Epithelial cell of proximal tubule (primary cell): Measurements from ENCODE around the gene ABCB8. TPM values are rescaled to one million over a fixed set of nuclear protein-coding genes. Genes with fewer than 3 reads are reported as not detected.

ENCODE experiments used
- DNase-seq: peaks from one replicate; pipeline ENCODE4 v3.0.0-alpha.2; 2011; ENCODE audit warnings: low read depth
- H3K4me3 ChIP-seq: 2 replicates; pipeline ENCODE4 v1.5.1; 2011; ENCODE audit warnings: low read depth, mild to moderate bottlenecking, low read length
- total RNA-seq: library from RNA; depleted of rRNA; stranded (reverse); fragments of >200 nt; gene quantifications from 2 replicates; pipeline ENCODE4 v1.2.3, GENCODE V29; 2015
- TF ChIP-seq, protein P1 (sequence below): conservative IDR thresholded peaks from 2 replicates; pipeline ENCODE4 v1.5.1; 2012; ENCODE audit warnings: low read depth, mild to moderate bottlenecking, low read length

Gene ABCB8
- total RNA-seq, 1 donor from 2014 or later = 31.8 TPM

GRCh38 chr7:151005566-151005965, 22.7 kb upstream of the ABCB8 start:
- TF ChIP-seq, protein P1, sequence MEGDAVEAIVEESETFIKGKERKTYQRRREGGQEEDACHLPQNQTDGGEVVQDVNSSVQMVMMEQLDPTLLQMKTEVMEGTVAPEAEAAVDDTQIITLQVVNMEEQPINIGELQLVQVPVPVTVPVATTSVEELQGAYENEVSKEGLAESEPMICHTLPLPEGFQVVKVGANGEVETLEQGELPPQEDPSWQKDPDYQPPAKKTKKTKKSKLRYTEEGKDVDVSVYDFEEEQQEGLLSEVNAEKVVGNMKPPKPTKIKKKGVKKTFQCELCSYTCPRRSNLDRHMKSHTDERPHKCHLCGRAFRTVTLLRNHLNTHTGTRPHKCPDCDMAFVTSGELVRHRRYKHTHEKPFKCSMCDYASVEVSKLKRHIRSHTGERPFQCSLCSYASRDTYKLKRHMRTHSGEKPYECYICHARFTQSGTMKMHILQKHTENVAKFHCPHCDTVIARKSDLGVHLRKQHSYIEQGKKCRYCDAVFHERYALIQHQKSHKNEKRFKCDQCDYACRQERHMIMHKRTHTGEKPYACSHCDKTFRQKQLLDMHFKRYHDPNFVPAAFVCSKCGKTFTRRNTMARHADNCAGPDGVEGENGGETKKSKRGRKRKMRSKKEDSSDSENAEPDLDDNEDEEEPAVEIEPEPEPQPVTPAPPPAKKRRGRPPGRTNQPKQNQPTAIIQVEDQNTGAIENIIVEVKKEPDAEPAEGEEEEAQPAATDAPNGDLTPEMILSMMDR = no peak
- DNase-seq = no peak
- no peak overlapping the region for H3K4me3 ChIP-seq

- no peak overlapping the region for H3K4me3 ChIP-seq
- TF ChIP-seq, protein P1 = no peak
- no peak for DNase-seq
Observed at GRCh38 chr7:151006590-151007300, 21.5 kb upstream of the ABCB8 start.

- TF ChIP-seq, protein P1 = no peak
- DNase-seq = no peak
- H3K4me3 ChIP-seq = no peak overlapping the region
Observed at GRCh38 chr7:151007469-151007898, 20.8 kb upstream of the ABCB8 start.

DNA sequence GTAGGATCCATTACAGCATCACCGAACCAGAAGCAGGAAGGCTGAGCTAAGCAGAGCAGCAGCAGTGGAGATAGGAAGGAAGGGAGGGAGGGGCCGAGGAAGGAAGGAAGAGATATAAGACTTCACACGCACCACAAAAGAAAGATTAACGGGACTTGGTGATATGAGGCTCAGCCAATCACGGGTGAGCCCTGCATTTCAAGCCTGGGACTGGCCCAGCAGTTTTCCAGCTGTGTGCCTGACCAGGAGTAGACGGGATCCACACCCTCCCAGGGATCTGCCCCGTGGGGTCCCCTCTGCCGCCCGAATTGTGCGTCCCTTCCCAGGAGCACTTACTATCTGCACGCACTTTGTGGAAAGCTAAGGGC, 20.1 kb upstream of the ABCB8 start:
- TF ChIP-seq, protein P1 = no peak
- no peak for DNase-seq
- peak overlapping the region; percentile 28 for H3K4me3 ChIP-seq

DNA sequence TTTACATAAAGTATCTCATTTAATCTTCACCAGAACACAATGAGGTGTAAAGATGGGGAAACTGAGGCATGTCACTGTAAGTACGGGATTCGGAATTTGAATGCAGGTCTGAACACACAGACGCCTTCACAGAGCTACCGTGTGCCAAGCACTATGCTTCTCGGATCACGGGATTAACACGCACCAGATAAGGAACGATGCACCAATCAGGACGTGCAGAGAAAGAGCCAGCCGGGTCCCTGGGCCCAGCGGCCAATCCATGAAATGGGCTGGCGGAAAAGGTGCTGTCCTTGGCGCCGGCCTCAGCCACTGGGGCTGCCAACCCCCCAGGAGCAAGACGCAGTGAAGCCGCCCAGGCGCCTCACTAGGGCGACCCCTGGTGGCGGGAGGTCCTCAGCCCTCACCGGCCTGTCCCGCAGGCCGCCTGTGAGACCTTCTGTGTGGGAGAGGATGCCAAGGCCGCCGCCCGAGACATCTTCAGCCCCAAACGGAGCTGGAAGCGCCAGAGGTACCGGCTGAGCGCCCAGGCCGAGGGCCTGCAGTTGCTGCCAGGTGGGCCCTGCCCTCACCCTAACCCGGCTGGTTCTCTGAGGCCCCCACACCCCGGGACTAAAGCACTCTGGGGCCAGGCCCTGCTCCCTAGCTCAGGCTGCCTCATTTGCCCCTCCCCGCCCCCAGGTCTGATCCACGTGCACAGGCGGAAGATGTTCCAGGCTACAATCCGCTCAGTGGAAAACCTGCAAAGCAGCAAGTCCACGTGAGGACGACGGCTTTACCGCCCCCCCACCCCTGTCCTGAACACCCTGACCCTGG, 19.5 kb upstream of the ABCB8 start:
- no peak for DNase-seq
- TF ChIP-seq, protein P1 = peak; percentile 70
- H3K4me3 ChIP-seq = peak overlapping the region; percentile 28

GRCh38 chr7:151009327-151010036, 18.8 kb upstream of the ABCB8 start:
- no peak overlapping the region for H3K4me3 ChIP-seq
- TF ChIP-seq, protein P1 = no peak
- no peak for DNase-seq
